Fibroblast of pulmonary artery (primary cell): ENCODE measurements around the gene PRRX2.

Source experiments
- DNase-seq: peaks from one replicate; pipeline ENCODE4 v3.0.0-alpha.2; 2010; ENCODE audit warnings: low read depth
- H3K4me3 ChIP-seq: replicated peaks from 2 replicates; pipeline ENCODE4 v1.5.1; 2011; ENCODE audit warnings: low read depth, mild to moderate bottlenecking, control low read depth, low read length, moderate library complexity
- CTCF ChIP-seq: IDR thresholded peaks from 2 replicates; pipeline ENCODE4 v1.5.1; 2011; ENCODE audit warnings: mild to moderate bottlenecking, control low read depth, low read length, inconsistent platforms; ENCODE audit errors: missing control alignments

PRRX2 gene

GRCh38 chr9:129637102-129637501 lies 28.3 kb upstream of the PRRX2 start:
- H3K4me3 ChIP-seq: no peak overlapping the region
- DNase-seq: no peak
- no peak for TF ChIP-seq CTCF

GRCh38 chr9:129637673-129638439 lies 27.6 kb upstream of the PRRX2 start:
- no peak for TF ChIP-seq CTCF
- no peak for DNase-seq
- H3K4me3 ChIP-seq: no peak overlapping the region

GRCh38 chr9:129639034-129639630 lies 26.3 kb upstream of the PRRX2 start:
- H3K4me3 ChIP-seq: no peak overlapping the region
- TF ChIP-seq CTCF: no peak
- DNase-seq: no peak

- H3K4me3 ChIP-seq: no peak overlapping the region
- DNase-seq: no peak
- TF ChIP-seq CTCF: no peak
These were observed 25.7 kb upstream of the PRRX2 start for GRCh38 chr9:129639756-129640085.

- no peak for TF ChIP-seq CTCF
- peak; percentile 52 for DNase-seq
- H3K4me3 ChIP-seq: peak overlapping the region; percentile 90
These were observed 25.2 kb upstream of the PRRX2 start for GRCh38 chr9:129640086-129640870.

GRCh38 chr9:129640871-129641749 lies 24.3 kb upstream of the PRRX2 start:
- no peak for TF ChIP-seq CTCF
- peak overlapping the region; percentile 90 for H3K4me3 ChIP-seq
- DNase-seq: no peak
